ENCODE data around the gene HBM.
"Not testable (repeated sequence)": the region's sequence is repeated elsewhere in the genome, so short reads cannot be mapped to it uniquely, and the experiment has no call there.

HBM gene, protein sequence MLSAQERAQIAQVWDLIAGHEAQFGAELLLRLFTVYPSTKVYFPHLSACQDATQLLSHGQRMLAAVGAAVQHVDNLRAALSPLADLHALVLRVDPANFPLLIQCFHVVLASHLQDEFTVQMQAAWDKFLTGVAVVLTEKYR

GRCh38 chr16:165539-166374 is at the start of gene HBM:
HBM (plus strand) TSS chr16:165978; CDS start chr16:165998, 20 bp downstream.
- peak; percentile 20 for DNase-seq

GRCh38 chr16:116015-116414 is 49.8 kb upstream of the HBM start:
- no peak for DNase-seq

GRCh38 chr16:117379-118365 is 48.1 kb upstream of the HBM start:
- DNase-seq: peak; percentile 63

DNA sequence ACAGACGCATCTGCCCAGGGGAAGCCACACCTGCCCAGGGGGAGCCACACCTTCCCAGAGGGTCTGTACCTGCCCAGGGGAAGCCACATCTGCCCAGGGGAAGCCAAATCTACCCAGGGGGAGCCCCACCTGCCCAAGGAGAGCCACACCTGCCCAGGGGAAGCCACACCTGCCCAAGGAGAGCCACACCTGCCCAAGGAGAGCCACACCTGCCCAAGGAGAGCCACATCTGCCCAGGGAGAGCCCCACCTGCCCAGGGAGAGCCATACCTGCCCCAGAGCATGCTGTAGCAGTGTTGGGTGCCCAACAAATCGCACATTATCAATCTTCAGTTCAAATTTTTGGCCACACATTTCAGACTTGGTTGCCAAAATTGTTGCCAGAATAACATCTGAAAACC is 46.9 kb upstream of the HBM start:
- DNase-seq: no peak

GRCh38 chr16:119295-119694 is 46.5 kb upstream of the HBM start:
- no peak for DNase-seq

DNA sequence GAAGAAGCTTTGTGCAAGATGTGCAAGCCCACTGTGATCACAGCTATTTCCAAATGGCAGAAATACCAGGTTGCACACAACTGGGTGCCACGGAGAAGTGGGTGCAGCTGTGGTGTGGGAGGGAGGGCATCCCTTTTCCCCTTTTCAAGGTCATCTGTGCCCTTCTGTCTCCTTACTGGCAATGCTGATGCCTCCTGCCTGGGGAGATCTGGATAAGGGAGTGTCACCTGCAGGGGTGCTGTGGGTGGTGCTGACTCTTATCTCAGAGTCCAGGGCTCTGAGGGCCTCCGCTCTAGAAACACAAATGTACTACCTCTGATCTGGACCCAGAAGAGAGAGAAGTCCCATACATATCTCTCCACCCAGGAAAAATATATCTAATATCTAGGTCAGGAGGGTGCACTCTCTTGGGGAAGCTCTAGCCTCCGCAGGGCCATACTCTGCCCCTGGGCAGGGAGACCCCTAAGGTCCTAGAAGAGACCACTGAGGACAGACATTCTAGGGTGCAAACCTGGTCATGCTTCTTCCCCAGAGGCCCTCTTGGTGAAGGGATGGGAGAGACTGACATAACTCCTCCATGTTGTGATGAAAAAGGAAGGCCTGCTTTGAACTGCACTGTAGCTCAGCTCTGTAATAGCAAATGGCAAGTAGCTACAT is 45.8 kb upstream of the HBM start:
- no peak for DNase-seq

DNA sequence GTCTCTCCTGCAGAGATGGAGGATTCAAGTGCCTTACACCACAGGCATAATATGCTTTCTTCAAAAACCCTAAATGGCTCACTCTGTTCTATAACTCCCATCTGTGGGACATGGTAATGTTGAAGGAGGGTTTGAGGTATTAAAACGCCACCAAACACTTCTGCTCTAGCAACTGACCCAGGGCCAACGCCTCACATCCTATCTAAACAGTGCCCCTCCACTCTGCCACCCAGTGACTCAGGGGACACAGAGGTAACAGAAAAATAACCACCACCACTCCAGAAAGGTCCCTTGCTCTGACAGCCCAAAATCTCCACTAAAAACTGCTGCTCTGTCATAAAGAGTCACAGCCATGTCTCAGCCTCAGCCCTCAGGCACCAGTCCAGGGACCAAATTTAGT is 45.0 kb upstream of the HBM start:
- DNase-seq: no peak

GRCh38 chr16:122361-122760 is 43.4 kb upstream of the HBM start:
- no peak for DNase-seq

DNA sequence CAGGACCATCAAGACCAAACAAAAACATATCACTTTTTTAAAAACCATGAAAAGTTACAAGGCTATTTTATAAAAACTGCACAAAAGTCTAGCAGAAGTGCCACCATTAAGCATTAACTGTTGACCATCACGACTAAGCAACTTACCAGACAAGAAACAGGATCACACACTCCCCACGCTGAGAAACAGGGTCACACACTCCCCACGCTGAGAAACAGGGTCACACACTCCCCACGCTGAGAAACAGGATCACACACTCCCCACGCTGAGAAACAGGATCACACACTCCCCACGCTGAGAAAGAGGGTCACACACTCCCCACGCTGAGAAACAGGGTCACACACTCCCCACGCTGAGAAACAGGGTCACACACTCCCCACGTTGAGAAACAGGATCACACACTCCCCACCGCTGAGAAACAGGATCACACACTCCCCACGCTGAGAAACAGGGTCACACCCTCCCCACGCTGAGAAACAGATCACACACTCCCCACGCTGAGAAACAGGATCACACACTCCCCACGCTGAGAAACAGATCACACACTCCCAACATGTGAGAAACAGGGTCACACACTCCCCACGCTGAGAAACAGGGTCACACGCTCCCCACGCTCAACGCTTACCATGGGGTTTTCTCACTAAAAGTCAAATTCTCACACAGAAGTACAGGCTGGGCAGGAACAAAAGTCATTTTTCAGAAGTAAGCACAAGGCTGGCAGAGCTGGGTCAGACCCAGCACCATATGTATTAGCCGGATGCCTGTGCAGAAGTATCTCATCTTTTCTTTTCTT is 42.0 kb upstream of the HBM start:
- not testable (repeated sequence) for DNase-seq

DNA sequence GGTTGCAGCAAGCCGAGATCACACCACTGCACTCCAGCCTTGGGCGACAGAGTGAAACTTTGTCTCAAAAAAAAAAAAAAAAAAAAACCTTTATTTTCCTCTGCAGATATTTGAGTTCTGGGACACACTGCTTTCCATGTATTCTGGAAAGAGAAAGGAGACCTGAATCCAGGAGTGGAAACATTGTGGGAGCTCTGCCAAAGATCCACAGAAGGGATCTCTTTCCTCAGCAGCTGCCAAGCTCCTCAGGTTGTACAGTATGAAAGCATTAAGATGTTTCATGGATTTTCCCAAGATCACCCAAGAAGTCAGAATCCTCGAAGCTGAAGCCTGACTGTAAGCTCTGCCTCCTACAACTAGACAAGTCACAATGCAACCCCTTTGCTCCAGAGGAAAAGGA is 40.8 kb upstream of the HBM start:
- DNase-seq: no peak

GRCh38 chr16:129075-129474 is 36.7 kb upstream of the HBM start:
- no peak for DNase-seq

- no peak for DNase-seq
These were observed 35.1 kb upstream of the HBM start for GRCh38 chr16:130533-131173.

DNA sequence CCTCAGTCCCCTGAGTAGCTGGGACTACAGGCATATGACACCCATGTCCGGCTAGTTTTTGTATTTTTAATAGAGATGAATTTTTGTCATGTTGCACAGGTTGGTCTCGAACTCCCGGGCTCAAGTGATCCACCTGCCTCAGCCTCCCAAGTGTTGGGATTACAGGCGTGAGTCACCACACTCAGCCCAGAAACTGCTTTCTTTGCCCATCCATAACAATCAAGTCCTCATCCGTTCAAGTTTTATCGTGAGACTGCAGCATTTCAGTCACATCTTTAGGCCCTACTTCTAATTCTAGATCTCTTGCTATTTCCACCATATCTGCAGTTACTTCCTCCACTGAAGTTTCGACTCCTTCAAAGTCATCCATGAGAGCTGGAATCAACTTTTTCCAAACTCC is 33.7 kb upstream of the HBM start:
- no peak for DNase-seq

DNA sequence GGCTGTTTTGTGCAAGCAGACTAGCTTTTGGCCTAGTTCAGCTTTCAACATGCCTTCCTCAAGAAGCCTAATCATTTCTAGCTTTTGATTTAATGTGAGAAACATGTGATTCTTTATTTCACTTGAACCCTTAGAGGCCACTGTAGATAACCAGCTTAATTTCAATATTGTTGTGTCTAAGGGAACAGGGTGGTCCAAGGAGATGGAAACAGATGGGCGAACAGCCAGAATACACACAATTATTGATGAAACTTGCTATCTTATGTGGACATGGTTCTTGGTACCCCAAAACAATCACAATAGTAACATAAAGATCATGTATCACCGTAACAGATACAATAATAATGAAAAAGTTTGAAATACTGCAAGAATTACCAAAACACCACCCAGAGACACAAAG is 32.1 kb upstream of the HBM start:
- no peak for DNase-seq

DNA sequence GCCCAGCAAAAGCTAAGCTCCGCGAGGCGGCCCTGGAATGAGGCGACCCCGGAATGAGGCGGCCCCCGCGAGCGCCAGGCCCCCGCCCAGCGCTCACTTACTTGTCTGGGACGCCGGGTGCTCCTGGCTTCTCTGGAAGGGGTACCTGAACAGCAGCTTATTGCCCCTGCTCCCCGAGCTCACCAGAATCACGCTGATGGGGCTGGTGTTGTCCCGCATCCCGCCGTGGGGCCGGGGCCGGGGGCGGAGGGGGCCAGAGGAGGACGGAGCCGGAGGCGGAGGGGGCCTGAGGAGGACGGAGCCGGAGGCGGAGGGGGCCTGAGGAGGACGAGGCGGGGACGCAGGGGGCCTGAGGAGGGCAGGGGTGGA is 27.7 kb upstream of the HBM start:
- DNase-seq: peak; percentile 33

- DNase-seq: no peak
These were observed 25.5 kb upstream of the HBM start for GRCh38 chr16:140175-140857.

- DNase-seq: no peak
These were observed 23.3 kb upstream of the HBM start for GRCh38 chr16:142405-142967.

- no peak for DNase-seq
These were observed 22.7 kb upstream of the HBM start for GRCh38 chr16:143047-143446.

DNA sequence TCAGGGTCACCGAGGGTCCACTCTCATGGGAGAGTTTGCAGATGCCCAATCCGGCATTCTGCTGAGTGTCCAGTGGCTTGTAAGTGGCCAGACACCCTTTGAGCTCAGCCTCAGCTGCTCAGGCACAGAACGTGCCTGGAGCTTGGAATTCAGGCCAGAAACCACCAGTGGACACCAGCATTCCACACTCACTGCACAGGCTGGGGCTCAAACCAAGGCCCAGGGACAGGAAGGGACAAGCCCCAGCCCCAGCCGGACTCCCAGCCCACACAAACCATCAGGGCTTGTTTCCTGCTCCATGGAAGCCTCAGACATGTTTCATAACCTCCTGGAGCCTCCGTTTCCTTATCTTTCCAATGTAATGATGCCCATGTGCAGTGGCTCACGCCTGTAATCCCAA is 22.3 kb upstream of the HBM start:
- no peak for DNase-seq

DNA sequence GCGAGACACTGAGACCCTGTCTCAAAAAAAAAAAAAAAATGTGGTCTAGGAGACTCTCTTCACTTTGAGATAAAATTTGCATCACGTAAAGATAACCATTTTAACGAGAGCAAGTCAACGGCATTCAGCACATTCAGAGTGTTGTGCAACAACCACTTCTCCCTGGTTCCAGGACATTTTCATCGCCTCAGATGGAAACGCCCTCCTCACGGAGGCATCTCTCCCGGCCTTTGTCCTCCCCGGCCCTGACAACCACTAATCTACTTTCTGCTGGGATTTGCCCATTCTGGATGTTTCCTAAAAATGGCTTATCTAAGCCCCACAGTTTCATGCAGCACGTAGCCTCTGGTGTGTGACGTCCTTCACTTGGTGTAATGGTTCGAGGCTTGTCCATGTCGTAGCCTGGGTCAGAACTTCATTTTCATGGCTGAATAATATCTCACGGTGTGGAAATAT is 21.0 kb upstream of the HBM start:
- no peak for DNase-seq

- DNase-seq: no peak
These were observed 19.1 kb upstream of the HBM start for GRCh38 chr16:146646-147045.
